Middle frontal gyrus (tissue), 1 donor: Measurements from ENCODE around the gene GRM5.
"Not testable (repeated sequence)": the region's sequence is repeated elsewhere in the genome, so short reads cannot be mapped to it uniquely, and the experiment has no call there.

Experiments
- DNase-seq: peaks from one replicate; pipeline ENCODE4 v3.0.0-alpha.2; 2015; ENCODE audit warnings: low spot score; ENCODE audit errors: extremely low spot score

GRM5 gene

DNA sequence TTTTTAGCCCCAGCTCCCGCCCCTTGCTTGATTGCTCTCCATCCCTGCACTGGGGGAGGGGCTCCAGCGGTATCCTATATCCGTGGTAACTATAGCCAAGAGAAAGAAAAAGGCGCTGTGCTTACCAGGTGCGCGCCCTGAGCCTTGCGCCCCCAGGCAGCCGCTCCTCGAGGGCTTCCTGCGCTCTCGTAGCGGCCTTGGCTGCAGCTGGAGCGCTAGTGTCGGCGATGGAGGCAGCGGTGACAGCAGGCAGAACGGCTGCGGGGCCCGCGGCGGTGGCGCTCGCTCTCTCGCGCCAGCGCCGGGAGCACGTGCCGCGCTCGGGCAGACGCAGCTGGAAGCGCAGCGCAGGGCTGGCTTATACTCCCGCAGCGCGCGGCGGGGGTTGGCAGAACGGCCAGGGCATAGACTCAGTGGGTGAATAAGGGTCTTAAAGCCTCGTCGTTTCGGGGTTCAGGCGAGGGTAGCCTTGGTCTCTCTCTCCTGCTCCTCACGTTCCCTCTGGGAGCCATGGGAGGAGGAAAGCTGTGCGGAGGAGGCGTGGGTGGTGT, at the start of gene GRM5:
TSS of gene GRM5 (minus strand) at position 332 of the 551 bp plus-strand sequence. CDS start 18,110 bp downstream, outside the sequence.
- not testable (repeated sequence) for DNase-seq

DNA sequence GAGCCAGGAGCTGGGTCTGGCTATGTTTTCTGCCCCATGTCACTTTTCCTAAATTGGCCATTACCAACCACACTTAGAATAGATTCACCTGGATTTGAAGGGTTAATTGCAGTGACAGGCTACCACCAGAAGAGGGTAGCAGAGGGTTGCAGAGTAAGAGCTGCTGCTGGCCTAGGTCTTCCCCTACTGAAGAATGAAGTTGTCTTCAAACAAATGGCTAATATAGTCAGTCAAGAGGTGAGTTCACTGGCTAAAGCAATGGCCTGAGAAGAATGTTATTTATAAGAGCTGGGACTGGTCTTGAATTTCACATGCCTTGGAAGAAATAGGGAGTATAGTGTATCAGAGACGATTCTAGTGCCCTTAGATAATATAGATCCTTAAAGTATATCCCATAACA, 32.2 kb upstream of the GRM5 start:
- not testable (repeated sequence) for DNase-seq

DNA sequence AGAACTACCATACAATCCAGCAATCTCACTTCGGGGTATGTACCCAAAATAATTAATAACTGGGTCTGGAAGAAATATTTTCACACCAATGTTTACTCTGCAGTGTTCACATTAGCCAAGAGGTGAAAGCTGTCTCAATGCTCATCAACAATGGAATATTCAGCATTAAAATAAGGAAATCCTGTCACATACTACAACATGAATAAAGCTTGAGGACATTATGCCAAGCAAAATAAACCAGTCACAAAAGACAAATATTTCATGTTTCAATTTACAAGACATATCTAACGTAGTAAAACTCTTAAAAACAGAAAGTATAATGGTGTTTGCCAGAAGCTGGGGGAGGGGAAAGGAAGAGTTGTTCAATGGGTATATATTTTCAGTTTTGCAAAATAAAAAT, 28.0 kb upstream of the GRM5 start:
- not testable (repeated sequence) for DNase-seq

DNA sequence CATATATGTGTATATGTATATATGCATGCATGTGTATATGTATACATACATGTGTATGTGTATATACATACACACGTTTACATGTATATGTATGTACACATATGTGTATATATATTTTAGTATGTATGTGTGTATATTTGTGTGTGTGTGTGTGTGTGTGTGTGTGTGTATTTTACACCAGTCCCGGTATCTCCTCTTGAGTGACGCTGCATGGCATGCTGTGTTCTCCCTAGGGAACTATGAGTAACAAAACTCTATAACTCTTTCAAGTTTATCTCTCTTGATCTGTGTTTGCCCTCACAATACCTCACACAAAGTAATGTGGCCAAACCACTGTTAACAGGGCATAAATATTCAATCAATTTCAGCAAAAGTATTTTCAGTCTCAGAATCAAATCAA, 19.2 kb upstream of the GRM5 start:
- DNase-seq, result not testable (repeated sequence)

DNA sequence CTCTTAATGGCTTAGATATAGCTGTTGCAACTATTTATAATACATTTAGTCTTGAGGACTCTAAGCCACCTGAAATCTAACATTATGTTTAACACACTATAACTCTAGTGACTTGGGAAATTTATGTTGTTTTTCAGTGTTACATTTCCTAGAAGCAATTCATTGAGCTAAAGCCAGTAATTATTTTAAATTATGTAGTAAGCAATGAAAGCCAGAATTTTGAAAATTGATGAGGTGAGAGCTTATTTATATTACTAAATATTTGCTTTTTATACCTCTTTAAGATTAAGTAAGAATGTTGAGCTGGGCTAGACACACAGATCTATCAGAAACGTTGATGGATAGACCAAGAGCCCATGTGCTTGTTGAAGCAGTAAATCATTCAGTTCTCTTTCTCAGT, 5.1 kb upstream of the GRM5 start:
- DNase-seq, result not testable (repeated sequence)

DNA sequence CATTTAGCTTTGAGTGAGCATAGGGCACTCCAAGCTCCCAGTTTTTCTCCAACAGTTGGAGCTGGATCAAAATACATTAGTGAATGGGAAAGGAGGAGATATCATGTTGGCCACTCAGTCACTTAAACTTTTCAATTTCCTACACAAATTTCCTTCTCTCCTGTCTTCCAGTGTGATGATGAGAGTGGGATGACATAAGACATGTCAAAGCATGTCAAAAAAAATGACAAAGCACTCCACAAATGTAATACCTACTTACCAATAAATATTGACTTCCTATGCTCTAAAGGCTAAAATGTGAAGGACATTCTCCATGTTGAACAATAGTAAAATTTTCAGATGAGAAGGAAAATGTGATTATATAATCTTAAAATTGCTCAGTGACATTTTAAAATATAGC, 1.5 kb upstream of the GRM5 start:
- DNase-seq, result no peak

DNA sequence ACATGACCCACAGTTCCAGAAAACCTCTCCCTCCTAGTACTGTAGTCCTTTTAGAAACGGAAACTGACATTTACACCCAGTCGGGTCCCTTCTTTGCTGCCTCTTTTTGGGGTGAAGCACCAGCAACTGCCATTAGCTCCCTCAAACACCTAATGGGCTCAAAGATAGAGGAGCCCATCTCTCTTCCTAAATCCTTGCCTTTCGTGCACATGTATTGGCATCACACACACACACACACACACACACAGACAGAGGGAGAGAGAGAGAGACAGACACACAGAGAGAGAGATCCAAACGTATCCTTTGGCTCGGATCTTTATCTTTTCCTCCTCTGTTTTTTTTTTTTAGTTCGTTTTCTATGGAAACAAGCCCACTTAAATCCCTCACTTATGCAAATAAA, 716 bp downstream of the GRM5 start:
- no peak for DNase-seq

DNA sequence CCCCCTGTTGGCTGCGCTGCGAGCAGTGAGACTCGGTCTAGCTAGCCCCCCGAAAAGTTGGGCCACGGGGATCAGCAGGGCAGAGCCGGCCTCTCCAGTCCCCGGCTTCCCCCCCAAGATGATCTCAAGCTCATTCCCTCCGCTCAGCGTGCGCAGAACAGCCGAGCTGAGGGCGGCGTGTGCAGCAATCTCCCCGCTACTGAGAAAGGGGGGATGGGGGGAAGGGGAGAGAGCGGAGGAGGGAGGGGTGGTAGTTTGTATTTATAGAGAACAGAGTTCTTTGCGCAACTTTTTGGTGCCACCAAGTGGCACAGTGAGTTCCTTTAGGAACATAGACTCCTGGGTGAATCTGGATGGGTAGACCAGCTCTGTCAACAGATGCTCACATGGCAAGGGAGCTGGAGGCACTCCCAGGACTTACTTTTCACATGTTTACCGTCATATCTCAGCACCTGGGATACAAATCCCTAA, 2.3 kb downstream of the GRM5 start:
- not testable (repeated sequence) for DNase-seq

DNA sequence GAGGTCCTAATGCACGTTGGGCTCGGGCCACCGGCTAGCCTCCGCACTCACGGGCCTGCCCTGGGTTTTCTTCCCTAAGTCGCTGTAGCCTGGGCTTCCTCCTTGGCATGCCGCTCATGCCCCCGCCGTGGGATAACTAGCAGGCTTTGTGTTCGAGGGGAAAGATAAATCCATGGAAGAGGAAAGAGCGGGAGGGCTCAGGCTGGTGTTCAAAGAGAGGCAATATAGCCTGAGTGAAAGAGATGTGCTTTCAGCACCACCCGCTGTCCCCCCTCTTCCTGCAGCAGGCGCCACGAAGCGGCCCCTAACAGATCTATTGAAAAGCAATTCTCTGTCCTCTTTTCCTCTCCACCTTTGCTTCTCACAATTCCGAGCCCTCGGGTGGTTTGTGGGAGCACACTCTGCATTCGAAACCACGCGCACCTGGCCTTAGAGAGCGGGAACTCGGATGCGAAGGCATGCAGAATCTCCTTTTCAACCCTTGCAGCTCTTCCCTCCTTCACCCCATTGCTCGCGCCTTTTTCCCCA, 2.9 kb downstream of the GRM5 start:
- not testable (repeated sequence) for DNase-seq

DNA sequence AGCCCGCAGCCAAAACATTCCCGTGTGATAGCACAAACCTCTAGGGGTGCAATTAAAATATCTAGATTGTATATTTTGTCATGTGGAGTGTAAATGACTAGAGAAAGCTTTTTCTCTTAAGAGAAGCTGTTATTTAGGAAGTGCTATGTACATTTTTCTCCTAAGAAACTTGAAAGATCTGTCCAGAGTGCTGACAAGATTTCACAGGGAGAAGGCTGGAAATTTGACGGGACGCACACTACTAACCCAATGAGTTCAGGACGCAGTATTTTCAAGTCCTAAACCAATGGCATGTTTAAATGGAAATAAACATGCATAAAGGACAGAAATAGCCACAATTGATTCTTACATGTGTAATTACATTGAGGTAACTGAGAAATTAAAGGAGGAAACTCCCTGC, 3.9 kb downstream of the GRM5 start:
- DNase-seq, result not testable (repeated sequence)

DNA sequence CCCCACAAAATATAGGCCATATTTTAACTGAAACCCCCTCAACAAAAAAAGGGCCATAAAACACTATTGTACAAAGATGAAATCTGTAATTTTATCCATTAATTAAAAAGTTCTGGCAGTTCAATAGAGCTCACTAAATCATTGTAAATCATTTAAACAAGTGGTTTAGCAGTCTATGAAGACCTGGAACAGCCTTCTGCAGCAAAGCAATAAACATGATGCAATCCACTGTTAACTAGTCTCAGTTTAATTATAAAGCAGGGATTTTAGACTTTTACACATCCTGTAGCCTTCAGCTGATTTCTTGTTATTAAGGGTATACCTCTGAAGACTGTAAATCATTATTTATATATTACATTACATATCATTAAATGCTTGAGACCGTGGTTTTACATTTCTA, 8.4 kb downstream of the GRM5 start:
- DNase-seq, result not testable (repeated sequence)

DNA sequence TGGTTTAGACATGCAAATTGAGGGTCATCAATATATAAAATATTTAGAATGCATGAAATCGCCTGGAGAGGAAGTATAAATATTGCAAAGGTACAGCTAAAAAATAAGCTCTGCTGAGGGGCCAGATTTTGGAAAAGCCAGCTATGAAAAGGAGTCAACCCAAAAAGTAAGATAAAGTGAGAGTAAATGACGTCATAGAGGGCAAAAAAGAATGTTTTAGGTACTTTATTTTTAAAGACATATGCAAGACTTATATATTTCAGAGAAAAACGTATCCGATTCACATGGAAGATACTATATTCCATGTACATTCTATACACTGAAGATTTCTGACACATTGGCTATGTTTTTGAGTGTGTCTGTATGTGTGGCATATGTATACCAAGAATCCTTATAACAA, 13.6 kb downstream of the GRM5 start:
- no peak for DNase-seq

DNA sequence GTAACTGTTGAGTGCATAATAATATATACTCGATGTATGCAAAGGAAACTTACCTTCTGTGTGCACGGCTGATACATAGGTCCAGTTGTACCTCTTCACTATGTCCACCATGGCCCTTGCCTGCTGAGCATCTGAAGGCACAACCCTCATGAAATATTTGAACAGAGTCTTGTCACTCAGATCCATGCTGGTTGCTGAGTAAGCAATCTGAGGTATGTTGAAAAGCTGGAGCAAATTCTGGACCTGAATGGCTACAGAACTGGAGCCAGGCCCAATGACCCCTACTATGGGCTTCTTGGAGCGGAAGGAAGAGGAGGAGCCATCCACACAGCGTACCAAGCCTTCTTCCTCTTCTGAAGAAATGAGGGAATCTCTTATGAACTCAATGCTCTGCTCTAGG, 18.6 kb downstream of the GRM5 start:
- DNase-seq, result not testable (repeated sequence)

DNA sequence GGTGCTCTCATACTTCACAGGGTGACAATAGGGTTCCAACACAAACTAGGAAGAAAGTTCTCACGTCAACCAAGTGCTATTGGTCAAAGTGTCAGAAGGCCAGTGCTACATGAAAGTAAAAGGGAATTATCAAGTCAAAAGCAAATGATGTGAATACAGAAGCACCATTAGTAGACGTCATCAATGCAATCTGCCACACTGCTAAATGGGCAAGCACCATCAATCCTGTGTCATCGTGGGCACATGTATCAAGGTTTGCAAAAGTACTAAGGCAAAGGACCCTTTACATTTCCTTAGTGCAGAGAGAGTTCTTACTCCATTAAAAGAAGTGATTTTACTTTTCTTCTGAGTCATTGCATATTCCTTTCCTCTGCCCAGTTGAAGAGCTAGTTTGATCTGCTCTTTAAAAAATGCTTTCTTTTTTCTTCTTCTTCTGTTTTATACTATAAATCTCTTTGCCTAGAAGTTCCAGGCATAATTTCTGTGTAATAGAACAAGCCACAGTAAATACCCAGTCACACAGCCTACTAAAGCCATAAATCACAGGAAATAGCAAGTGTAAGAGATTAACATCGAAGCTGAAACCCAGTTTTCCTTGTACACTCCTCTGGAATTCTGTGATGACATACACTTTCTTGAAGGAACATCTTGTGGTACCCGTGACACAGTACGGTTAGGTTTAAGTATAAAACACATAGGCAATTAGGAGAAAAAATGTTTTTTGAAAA, 21.8 kb downstream of the GRM5 start:
- DNase-seq, result not testable (repeated sequence)

DNA sequence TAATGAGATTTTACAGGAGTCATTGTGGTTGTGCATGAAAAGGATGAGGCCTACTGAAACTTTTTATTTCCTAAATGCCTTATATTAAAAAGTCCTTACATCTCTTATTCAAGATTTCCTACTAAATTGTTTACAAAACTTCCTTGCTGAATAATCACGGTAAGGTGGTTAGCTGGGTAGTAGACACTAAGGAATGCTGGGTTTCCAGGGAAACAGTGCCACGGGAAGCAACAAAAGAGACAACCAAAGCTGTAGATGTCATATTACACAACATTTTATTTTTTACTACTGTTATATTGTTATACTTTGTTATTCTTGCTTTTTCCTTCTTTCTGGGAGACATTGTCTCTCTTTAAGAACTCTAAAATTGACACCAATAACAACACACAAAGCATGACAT, 36.1 kb downstream of the GRM5 start:
- not testable (repeated sequence) for DNase-seq

DNA sequence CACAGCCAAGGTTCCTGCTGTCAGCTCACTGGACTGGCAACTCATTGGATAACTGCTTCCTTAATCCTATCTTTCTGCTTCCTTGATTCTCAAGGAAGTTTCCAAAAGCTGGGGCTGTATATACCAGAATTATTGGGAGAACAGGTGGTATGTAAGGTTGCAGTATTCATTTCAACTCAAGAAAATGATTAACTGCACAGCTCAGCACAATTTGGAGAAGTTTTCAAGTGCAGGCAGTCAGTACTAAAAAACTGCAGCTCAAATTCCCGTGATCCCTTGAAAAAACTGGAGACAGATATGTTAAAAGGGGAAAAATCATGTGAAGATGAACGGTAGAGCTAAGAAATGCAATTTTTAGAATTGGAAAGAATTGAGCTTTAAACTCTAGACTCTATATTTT, 44.4 kb downstream of the GRM5 start:
- DNase-seq, result no peak

DNA sequence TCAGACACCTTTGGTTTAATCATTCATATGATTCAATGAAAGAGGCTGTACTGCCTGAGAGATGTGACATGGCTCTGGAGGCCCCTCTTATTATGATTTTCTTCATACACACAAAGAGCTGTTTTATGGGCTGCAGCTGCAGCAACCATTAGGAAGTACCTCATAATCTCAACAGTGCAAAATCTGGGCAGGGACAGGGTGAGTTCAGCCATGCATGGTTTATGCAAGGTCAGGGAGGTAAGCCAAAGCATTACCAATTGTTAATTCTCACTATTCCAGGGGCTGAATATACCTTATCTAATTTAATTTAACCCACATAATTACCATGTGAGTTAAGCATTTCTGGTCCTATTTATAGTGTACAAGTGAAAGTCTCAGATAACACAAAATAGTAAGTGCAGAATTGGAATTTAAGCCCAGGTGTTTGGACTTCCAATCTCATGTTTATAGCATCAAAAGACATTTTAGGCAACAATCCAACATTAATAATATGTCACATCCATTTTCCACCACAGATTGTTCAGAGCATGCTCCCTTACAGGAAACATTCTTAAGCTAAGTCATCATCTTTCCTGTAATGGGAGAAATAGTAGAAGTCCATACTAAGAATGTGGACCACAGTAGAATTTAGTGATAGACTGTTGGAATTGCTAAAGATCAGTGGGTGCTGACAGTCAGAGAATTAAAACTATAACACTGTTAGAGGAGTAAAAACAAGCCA, 45.8 kb downstream of the GRM5 start:
- not testable (repeated sequence) for DNase-seq

DNA sequence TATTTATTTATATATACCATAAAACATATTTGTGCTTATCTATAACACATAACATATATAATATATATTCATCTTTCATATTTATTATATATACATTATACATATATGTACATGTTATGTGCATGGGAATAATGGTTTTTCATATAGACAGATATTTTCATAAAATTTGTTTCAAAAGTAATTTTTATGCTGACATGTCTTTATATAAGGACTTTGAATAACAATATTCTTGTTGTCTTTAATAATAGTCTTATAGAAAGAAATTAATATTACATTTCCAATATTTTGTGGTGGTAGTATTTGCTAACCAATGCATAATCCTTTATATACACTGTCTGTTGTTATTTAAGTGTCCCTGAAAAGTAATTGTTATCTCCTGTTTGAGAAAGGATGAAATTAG, 49.6 kb downstream of the GRM5 start:
- DNase-seq, result no peak

DNA sequence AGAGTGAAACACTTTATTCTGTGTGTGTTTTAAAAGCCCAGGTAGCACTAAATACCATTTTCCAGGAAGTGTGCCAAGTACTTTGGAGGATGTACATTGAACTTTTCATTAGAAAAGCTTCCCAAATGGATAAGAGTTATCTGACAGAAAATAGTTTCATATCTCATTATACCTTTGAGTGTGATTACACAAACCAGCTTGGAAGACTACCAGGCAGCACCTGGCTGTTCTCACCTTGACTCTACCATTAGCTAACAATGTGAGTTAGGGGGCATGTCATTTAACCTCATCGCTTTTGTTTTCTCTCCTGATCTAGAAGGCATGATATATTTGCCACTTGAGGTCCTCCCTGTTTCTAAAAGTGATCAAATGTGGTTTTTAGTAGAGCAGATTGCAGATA, 50.2 kb downstream of the GRM5 start:
- no peak for DNase-seq

DNA sequence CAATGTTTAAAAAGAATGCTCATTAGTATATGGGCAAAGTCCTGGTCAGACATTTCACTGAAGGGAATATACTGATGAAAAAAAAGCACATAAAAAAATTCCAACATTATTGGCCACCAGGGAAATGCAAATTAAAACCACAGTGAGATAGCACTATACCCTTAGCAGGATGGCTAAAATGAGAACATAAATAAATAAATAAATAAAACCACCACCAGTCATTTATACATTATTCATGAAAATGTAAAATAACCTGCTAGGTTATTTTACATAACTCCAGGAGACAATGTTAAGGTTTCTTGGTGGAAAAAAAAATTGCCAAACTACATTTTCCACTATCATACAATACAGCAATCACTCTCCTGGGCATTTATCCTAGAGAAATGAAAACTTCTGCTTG, 64.9 kb downstream of the GRM5 start:
- DNase-seq, result not testable (repeated sequence)

DNA sequence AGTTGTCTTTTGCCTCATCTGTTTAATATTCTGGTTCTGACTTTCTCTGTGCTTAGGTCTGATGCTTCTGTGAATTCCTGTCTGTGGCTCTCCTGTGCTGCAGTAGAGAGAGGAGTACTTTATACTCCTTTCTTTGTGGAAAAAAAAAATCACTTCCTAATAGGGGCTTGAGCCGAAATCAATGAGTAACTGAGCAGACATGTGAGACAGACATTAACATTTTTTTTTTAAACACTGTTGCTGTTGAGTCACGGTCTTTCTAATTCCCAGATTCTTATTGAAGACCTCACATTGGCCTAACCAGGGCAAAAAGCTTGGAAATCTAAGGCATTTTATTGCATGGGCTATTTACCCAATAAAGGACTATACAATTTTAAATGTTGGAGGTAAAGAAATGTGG, 86.1 kb downstream of the GRM5 start:
- no peak for DNase-seq

DNA sequence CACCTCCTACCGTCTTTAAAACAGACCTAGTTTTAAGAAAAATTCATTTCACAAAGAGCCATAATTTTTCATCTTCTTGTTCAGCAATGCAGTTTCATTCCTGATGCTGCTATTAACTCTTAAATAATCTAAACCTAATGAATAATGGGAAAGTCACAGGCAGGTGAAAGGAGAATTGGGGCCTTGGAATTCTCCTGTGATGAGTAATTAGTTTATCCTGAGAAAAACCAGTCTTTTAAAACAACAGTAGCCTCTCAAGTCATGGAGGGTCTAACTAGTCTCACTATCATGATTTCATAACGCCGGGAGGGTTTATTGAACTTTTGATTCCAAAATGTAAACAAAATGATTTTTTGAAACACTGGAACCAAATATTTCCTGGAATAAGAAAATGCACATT, 86.8 kb downstream of the GRM5 start:
- not testable (repeated sequence) for DNase-seq
